Measurements from ENCODE around the gene CTSF.
"Not testable (repeated sequence)": the region's sequence is repeated elsewhere in the genome, so short reads cannot be mapped to it uniquely, and the experiment has no call there.

Gene CTSF
- total RNA-seq = 31.8 to 52.6 (median 32.8) reads per million in 4 experiments

DNA sequence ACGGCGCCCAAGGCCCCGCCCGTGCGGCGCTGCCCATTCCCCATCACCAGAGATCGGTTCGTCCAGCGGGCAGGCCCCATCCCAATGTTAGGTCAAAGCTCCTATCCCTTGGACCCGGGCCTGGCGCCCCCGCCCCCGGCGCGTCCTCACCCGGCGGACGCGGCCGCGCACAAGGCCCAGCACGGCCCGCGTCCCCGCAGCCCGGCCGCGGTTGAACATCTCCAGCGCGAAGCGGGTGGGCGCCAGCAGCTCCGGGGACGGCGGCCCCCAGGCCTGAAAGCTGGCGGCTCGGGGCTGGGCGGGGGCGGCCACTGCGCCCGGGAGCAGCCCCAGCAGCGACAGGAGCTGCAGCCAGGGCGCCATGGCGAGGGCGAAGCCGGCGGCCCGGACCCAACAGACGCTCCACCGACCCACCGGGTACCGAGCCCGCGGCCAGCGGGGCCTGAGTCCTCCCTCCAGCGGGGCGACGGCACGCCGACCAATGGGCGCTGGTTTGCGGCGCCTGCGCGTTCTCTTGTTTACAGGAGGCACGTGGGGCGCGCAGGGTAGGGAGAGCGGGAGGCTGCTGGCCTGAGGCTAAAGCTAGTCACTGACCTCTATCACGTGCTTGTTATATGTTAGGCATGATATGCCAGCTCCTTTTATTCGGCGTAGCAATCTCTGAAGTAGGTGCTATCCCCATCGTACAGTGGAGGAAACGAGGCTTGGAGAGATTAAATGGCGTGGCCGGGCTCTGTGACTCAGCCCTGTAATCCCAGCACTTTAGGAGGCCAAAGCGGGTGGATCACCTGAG lies at the start of gene CTSF:
CTSF (minus strand) TSS at position 483 of the 793 bp plus-strand sequence; CDS start at position 363, 120 bp downstream.
- DNase-seq = peak; percentile 69

DNA sequence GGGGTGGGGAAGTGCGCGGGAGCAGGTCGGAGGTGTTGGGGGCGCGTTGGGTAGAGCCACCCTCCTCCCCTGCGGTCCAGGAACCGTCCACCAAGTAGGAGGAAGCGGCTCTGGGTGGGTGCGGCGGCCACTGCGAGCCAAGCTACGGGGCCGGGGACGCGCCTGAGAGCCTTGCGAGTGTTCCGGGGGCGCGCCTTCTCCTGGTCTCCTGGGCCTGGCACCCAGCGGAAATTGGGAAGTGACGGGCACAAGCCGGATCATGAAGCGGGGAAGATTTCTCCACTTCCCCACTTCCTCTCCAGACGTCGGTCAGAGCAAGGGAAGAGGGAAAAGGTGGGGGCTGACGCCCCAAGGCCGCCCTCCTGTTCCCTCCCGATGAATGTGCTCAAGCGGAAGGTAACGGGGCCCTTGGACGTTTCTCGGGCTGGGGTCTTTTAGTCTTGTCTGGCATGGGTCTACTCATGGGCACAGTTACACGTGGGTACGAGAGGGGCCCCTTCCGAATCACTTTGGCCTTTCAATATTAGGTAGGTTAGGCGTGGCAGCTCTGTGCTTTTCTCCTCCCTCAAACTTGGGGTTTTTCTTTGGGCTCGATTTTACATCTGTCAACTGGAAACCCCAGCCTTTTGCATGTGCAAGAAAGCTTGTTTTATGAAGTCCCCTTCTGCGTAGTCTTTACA lies 48.9 kb upstream of the CTSF start:
- no peak for DNase-seq

DNA sequence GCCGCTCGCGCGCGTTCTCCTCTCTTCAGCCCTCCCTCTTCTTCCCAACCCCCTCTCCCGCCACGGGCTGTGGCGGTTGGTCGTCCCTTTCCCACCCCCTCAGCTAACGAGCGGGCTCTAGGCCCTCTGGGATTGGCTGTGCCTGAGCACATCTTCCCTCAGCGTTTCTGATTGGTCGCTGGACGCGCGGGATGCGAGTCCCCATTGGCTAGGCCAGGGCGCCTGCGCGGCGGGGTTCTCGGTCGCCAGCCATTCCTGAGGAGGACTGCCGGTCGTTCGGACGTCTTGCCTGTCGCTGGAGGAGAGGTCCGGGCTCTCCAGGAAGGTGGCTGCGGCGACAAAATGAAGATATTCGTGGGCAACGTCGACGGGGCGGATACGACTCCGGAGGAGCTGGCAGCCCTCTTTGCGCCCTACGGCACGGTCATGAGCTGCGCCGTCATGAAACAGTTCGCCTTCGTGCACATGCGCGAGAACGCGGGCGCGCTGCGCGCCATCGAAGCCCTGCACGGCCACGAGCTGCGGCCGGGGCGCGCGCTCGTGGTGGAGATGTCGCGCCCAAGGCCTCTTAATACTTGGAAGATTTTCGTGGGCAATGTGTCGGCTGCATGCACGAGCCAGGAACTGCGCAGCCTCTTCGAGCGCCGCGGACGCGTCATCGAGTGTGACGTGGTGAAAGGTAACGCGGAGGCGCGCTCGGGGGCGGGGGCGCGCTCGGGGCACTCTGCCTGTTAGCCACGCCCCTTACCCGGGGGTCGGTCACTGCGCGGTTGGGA lies 48.2 kb upstream of the CTSF start, which contains the start of gene RBM14:
RBM14 (plus strand) TSS at position 252 of the 776 bp plus-strand sequence; CDS start at position 343, 91 bp downstream.
- DNase-seq = peak; percentile 97

DNA sequence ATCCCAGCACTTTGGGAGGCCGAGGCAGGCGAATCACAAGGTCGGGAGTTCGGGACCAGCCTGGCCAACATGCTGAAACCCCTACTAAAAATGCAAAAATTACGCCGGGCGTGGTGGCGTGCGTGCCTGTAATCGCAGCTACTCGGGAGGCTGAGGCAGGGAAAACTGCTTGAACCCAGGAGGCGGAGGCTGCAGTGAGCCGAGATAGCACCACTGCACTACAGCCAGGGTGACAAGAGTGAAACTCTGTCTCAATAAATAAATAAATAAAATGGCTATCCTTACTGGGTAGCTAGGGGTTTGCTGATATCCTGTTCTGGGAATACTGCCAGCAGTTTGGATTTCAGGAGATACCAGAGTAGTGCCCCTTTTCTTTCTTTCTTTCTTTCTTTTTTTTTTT lies 45.7 kb upstream of the CTSF start:
- DNase-seq = no peak

DNA sequence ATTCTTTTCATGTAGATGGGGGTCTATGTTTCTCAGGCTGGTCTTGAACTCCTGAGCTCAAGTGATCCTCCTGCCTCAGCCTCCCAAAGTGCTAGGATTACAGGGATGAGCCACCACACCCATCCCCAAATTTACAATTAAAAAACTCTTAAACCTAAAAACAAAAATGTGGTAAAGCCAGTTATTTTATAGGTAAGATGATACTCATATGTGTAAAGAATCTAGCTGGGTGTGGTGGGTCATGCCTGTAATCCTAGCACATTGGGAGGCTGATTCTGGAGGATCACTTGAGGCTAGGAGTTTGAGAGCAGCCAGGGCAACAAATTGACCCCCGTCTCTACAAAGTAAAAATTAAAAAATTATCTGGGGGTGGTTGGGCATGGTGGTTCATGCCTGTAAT lies 44.1 kb upstream of the CTSF start:
- no peak for DNase-seq

DNA sequence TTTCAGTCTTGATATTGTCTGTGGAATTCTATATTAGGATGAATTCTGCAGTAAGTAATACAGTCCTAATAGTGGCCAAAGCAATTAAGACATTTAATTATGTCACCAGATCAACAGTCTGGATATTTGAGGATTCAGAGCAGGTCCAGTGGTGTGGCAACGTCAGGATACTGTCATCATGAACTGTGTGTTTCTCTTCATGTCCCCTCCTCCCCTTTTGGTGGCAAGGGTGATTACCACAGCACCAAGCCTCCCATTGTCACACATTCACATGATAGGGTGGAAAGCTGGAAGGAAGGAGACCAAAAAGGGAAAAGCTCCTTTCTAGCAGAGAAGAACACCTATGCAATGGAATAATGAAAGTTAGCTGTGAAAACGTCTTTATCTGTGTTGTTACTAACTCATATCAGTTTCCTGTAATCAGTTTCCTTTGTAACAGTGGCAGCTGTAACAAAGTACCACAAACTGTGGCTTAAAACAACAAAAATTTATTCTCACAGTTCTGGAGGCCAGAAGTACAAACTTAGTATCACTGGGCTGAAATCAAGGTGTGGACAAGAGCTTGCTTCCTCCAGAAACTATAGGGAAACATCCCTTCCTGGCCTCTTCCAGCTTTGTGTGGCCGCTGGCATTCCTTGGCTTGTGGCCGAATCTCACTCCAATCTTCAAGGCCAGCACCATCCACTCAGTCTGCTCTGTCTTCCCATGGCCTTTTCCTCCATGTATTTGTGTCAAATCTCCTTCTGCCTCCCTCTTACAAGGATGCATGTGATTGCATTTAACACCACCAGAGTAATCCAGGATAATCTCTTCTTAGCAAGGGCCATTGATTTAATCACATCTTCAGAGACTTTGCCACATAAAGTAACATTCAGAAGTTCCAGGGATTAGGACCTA lies 41.6 kb upstream of the CTSF start:
- no peak for DNase-seq

DNA sequence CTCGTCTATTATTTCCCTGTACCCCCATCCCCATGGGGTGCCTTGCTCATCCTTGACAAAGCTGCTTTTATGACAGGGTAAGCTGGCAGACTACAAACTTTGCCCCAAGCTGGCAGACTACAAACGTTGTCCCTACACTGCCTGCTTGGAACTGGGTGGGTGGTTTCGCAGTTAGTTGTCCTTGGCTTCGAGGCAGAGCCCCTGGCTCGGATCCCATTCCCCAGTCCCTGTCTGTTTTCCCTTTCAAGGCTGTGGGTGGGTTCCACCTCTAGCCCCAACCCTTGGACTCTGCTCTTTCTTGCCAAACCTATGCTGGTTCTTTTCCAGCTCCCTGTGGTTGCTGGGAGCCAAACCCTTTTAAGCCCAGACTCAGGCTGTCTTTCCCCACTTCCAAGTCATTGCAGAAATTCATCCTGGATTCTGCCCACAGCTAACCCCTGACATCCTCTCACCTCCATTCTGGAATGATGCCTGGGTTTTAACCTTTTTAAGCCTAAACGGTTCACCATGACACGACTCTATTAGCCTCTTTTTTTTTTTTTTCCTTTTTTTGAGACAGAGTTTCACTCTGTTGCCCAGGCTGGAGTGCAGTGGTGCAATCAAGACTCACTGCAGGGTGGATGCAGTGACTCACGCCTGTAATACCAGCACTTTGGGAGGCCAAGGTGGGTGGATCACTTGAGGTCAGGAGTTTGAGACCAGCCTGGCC lies 38.9 kb upstream of the CTSF start:
- DNase-seq = no peak

DNA sequence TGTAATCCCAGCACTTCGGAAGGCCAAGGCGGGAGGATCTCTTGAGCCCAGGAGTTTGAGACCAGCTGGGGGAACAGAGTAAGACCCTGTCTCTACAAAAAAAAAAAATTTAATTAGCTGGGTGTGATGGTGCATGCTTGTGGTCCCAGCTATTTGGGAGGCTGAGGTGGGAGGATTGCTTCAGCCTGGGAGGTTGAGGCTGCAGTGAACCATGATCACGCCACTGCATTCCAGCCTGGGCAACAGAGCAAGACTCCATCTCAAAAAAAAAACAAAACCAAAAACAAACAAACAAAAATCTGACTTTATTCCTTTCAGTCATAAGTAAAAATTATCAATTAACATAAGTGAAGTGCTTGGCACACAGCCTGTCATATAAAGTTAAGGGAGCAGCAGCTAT lies 38.2 kb upstream of the CTSF start:
- not testable (repeated sequence) for DNase-seq

DNA sequence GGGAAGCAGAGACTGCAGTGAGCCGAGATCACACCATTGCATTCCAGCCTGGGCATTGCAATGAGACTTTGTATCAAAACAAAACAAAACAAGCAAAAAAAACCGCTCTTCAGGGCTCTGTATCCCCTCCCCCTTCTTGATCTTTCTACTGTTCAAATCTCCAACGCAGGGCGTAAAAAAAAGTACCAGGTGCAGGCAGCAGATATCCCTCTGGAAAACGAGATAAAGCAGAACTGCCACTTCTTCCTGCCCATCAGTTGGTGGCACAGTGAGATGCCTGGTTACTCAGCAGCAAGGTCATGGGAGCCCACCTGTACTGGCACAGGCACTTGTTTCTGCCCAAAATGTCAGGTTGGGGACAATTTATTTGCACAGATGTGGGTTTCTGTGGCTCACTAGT lies 35.7 kb upstream of the CTSF start:
- DNase-seq = no peak

DNA sequence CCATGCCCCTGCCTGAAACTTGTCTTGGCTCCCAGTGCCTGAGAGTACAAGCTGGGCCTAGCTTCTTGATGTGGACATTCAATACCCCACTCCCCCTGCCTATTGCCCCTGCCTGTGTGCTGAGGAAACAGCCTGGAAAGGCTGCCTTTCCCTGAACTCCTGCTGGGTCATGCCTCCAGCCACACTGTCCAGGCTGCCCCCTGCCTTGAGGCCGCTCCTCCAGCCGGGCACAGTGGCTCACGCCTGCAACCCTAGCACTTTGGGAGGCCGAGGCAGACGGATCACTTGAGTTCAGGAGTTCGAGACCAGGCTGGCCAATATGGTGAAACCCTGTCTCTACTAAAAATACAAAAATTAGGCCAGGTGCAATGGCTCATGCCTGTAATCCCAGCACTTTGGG lies 34.7 kb upstream of the CTSF start:
- DNase-seq = no peak

DNA sequence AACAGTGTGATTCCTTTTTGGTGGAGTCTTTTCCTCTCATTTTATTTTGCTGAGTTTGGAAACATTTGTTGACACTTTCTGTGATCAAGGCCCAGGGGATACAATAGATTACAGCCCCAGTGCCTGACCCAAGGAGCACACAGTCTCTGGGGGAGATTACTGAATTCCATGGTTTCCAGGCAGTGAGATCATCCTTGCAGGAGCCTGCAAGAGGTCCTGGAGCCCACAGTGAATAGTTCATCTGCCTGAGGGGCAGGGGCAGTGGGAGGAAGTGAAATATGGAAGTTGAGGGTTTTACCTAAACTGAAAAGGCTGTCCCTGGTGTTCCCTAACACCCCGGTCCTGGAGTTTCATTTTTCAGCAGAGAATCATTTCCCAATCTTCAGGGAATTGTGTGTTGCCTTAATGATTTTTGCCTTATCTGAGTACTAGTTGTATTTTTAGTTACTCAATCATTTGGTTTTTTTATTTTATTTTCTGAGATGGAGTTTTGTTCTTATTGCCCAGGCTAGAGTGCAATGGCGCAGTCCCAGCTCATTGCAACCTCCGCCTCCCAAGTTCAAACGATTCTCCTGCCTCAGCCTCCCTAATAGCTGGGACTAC lies 32.3 kb upstream of the CTSF start:
- DNase-seq = no peak

DNA sequence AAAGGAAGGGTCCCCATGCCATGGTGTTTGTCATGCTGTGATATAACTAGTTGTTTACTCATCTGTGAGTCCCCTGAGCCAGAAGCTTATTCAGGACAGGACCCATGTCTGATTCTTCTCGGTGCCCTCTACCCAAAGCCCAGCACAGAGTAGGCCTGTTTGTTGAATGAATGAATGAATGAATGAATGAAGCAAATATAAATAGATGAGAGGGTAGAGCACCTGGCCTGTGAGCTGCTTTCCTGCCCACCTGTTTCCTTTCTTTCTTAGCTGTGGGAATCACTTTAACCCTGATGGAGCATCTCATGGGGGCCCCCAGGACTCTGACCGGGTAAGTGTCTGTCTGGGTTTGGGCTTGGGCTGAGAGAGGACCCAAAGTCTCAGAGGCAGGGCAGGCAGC lies 31.8 kb upstream of the CTSF start:
- no peak for DNase-seq

DNA sequence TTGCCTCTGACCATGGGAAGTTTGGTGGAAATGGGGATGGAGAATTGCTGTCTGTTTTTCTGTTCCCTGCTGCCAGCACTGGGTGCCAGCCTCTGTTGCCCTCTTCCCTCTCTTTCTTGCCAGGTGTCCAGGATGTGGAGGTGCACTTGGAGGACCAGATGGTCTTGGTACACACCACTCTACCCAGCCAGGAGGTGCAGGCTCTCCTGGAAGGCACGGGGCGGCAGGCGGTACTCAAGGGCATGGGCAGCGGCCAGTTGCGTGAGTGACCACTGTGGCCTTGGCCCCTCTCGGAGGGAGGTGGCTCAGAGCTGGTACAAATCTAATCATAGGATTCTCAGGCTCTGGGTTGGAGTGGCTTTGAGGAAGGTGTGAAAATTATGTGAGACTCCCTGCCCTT lies 30.6 kb upstream of the CTSF start:
- DNase-seq = no peak

DNA sequence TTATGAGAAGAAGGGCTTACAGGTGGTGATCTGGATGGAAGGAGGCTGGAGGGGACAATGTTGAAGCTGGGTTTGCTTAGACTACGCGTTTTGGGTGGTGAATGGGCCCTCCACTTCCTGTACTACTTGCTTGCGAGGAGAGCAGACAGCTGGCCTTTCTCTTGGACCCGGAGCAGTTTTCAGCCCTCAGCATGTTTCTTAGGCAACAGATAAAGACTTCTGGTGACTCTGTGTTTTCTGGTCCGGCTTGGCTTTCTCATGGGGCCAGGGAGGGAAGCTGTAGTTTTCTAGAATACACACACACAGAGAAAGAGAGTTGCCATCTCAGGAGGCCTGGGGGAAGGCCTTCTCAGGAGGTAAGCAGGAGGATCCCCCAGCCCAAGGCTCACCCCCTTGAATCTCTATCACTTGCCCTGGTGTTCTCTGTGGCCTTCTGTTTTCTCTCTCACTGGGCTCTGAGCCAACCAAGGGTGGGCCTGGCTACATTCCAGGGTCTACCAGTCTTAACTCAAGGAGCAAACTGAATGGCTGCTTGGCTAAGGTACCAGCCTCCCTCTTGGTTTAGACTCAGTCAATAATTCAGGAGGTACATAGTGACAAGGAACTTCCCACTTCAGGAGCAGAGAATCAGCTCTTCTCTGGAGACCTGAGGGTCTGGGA lies 27.0 kb upstream of the CTSF start:
- DNase-seq = no peak

DNA sequence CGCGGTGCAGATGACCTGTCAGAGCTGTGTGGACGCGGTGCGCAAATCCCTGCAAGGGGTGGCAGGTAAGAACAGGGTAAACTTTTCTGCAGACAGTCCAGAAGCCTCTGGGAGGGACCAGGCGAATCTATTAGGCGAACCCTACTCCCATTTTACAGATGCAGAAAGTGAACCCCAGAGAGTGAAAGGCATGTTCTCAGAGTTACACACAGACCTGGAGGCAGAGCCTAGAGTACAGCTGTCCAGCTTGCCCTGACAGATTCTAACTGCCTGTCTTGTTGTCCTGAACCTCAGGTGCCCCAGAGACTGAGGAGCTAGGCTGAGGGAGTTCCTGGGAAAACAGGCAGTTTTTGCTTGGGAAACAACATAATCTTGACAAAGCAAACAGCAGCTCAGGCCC lies 25.2 kb upstream of the CTSF start:
- no peak for DNase-seq

DNA sequence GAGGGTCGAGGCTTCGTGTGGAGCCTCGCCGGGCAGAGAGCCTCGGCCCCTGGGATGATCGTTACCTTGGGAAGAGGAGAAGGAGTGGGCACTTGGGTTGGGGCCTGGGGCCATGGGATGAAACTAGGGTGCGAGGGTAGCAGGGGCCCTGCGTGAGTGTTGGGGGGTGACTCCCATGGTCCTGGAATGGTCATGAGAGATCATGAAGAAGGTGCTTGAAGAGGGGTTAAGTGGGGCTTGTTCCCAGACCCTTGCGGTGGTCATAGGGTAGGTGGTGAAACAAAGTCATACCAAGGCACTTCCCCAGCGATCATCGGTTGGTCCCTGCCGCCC lies 24.9 kb upstream of the CTSF start:
- DNase-seq = no peak

DNA sequence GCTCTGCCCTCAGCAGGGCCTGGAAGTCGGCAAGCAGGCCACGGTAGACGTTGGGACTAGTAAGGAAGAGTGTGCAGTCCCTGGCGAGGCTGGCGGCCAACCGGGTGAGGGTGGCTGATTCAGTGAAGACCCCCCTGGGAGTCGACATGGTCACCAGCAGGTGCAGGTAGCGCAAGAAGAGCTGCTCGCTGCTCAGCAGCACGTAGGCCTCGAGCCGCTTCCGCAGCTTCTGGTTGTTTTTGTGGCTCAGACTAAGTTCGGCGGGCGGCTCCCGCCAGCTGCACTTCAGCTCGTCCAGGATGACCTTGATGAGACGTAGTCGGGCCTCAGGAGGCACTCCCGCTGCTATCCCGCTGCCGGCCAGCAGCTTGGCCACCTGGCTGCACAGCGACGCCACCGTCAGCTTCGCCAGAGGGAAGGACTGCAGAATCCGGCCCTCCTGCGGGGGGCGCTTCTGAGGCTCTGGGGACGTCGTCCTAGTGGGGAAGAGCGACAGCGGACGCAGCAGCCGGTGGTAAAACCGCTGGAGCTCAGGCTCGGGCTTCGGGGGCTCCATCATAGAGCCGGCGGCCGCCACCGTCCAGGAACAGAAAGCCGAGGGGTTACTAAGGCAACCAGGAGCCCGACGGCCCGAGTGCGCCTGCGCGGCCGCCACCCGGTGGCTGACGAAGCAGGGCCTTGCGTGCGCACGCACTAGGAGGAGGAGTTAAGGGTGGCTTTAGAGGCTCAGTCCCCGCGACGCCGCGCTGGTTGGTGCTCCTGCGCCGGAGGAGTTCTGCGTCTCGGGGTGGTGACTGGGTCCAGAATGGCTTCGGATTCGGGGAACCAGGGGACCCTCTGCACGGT lies 24.3 kb upstream of the CTSF start, which contains the start of the genes CCDC87 and CCS:
CCDC87 (minus strand) TSS at position 607 of the 846 bp plus-strand sequence; CDS start at position 559, 48 bp downstream.
CCS (plus strand) TSS at position 729 of the 846 bp plus-strand sequence; CDS start at position 806, 77 bp downstream.
- peak; percentile 98 for DNase-seq

DNA sequence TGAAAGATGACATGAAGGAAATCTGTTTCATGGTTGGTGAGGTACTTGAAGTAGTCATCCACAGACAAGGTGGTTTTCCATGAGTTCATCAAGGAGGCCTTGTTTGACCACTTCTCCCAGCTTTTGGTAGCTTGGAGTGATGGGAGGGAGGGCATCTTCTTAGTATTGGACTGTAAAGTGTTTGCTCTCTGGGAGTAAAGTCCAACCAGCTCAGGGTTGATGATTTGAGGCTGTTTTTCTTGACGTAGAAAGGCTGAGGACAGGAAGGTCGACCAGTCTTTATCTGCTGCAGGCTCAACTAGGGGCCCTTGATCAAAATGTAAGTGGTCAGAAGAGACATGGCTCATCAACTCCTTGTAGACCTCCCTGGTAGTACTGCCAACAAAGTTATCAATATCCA lies 22.8 kb upstream of the CTSF start:
- DNase-seq = no peak

DNA sequence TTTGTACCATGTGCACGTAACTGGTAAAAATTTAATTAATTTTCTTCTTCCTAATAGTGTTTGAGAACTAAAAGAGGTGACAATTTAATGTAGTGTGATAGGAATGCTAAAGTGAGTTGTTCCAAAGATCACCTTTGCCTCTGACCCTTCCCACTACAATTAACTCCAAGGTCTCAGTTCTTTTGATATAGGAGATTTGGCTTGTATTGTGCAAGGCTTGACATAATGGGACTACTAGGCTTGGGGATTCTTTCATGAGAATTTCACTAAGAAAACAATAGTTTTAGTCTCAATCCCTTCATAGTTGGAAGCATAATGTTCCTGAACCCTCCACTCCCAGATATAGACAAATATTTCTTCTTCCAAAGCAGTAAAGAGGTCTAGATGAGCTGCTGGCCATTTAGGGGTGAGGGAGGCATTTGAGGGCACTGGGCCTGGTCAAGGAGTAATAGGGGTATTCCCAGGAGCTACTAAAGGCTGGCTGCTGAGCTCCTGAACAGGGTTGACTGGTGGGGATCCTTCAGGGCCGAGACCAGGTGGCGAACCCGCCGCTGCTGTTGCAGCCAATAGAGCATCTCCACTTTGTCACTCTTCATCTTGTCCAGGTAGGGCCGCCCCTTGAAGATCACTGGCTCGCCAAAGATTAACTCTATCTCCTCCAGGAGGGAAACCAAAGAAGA lies 21.7 kb upstream of the CTSF start:
- DNase-seq = no peak

All from effector CD8-positive, alpha-beta T cell (primary cell).